AG04449 (cell line): ENCODE data around the gene NELL1.

Experiments
- CTCF ChIA-PET: fragments of 350-600 bp; formaldehyde crosslinking; extraction: SDS; loops from one replicate; lab custom pipeline; 2021; ENCODE audit warnings: antibody characterized with exemption; lab: Yijun Ruan, JAX
- POLR2A ChIA-PET: fragments of 400-600, 350-600 bp; formaldehyde crosslinking; extraction: SDS; loops from one replicate; lab custom pipeline; 2020; ENCODE audit warnings: antibody characterized with exemption, inconsistent platforms; lab: Yijun Ruan, JAX
- DNase-seq: peaks from one replicate; pipeline ENCODE4 v3.0.0-alpha.2; 2010; ENCODE audit warnings: low read depth, low spot score
- H3K4me3 ChIP-seq: 2 replicates; pipeline ENCODE4 v1.5.1; 2011; ENCODE audit warnings: low read depth, mild to moderate bottlenecking, control low read depth, low read length
- TF ChIP-seq, protein P1 (sequence below): IDR thresholded peaks from one replicate; pipeline ENCODE4 v1.5.1; 2011; ENCODE audit warnings: mild to moderate bottlenecking, moderate library complexity, low read length, control low read depth, inconsistent platforms; ENCODE audit not compliant: insufficient read depth; ENCODE audit errors: missing control alignments

Gene NELL1

DNA sequence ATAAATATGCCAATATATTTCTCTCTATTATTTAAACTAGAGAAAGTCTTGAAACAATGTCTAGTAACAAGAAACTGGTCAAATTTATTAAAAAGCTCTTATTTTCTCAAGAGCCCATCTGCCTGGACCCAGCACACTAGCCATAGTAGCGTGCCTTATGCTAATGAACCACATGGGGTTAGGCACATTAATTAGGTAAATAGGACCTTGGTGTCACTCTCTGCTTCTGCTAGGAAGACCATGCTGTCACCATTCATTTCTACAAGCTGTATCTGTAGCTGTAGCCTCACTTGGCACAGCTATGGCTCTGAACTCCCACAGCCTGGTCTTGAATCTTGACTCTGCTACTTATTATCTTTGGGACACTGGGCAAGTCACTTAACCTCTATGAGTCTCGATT lies 390.5 kb downstream of the NELL1 start:
- no peak overlapping the region for H3K4me3 ChIP-seq
- no peak for DNase-seq
- TF ChIP-seq, protein P1, sequence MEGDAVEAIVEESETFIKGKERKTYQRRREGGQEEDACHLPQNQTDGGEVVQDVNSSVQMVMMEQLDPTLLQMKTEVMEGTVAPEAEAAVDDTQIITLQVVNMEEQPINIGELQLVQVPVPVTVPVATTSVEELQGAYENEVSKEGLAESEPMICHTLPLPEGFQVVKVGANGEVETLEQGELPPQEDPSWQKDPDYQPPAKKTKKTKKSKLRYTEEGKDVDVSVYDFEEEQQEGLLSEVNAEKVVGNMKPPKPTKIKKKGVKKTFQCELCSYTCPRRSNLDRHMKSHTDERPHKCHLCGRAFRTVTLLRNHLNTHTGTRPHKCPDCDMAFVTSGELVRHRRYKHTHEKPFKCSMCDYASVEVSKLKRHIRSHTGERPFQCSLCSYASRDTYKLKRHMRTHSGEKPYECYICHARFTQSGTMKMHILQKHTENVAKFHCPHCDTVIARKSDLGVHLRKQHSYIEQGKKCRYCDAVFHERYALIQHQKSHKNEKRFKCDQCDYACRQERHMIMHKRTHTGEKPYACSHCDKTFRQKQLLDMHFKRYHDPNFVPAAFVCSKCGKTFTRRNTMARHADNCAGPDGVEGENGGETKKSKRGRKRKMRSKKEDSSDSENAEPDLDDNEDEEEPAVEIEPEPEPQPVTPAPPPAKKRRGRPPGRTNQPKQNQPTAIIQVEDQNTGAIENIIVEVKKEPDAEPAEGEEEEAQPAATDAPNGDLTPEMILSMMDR = no peak
- CTCF ChIA-PET = no interaction called here
- POLR2A ChIA-PET = no interaction called here

DNA sequence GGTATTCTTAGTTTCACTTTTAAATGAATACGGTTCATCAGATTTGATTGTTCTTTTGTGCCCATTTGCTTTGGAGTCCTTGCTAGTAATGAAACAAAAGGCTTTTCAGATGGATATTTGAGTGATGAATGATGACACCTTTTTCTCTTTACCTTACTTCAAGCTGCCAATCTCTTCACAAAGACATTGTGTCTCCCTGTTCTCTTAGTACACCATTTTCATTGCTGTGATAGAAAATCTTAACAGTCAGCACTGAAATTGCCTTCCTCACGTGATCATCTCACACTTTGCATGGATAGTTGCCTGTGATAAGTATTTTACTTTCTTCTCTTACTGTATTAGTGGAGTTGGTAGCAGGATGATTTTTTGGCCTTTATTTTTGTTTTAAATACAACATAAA lies 396.6 kb downstream of the NELL1 start:
- no peak overlapping the region for H3K4me3 ChIP-seq
- TF ChIP-seq, protein P1 = no peak
- no peak for DNase-seq
- POLR2A ChIA-PET = no interaction called here
- CTCF ChIA-PET = no interaction called here

- POLR2A ChIA-PET = no interaction called here
- CTCF ChIA-PET = no interaction called here
- no peak overlapping the region for H3K4me3 ChIP-seq
- TF ChIP-seq, protein P1 = no peak
- DNase-seq = no peak
These were observed 399.5 kb downstream of the NELL1 start for GRCh38 chr11:21068886-21069285.

DNA sequence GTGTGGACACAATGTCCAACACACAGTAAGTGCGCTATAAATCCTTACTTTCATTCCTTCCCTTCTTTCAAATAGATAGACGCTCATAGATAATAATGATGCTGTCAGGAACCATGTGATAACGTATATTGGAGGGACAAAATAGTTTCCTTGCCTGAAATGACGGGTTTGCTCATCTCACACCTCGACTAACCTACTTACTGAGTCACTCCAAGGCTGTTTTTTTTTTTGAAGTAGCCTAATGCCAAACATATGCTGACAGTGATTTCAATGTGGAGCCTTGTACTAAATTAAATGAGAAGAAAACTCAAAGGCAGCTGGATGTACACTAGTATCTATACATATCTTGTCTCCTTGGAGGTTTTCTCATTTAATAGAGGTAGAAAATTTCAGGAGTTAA lies 400.5 kb downstream of the NELL1 start:
- ChIA-PET CTCF (no interaction called here), POLR2A (no interaction called here)
- no peak for DNase-seq
- TF ChIP-seq, protein P1 = no peak
- no peak overlapping the region for H3K4me3 ChIP-seq

- POLR2A ChIA-PET = no interaction called here
- H3K4me3 ChIP-seq = no peak overlapping the region
- TF ChIP-seq, protein P1 = no peak
- no peak for DNase-seq
- CTCF ChIA-PET = no interaction called here
These were observed 403.2 kb downstream of the NELL1 start for GRCh38 chr11:21072558-21072957.

DNA sequence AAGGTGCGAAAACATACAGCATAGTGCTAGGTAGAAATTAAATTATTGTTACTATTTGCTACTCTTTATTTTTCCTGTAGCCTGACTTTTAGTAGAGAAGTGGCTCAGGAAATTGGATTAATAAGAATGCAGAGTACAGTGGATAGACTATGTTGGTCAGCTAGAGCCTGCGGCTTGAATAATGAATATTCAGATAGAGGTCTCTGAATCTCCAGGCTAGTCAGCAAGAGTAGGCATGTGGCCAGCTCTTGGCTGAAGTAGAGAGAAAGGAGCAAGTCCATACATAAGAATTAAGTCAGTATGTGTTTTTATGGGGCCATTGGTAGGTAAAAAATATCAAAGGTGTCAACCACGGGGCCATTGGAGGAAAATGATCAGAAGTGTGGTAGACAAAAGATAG lies 413.5 kb downstream of the NELL1 start:
- ChIA-PET POLR2A (no interaction called here), CTCF (no interaction called here)
- TF ChIP-seq, protein P1 = no peak
- H3K4me3 ChIP-seq = no peak overlapping the region
- no peak for DNase-seq
